HepG2 (cell line): Measurements from ENCODE around the gene MNX1. TPM values are rescaled to one million over a fixed set of nuclear protein-coding genes. Genes with fewer than 3 reads are reported as not detected.

Experiments
- ATAC-seq: fragments of 200-7000 bp; cut with Tn5 transposase; 3 replicates; pipeline ENCODE4 v1.9.1; 2020; ENCODE audit warnings: mild to moderate bottlenecking, moderate library complexity
- BruUV-seq: library from RNA; stranded (reverse); fragments of 400-500 nt; replicated peaks from 2 replicates; lab custom pipeline; 2021; lab: Mats Ljungman, UMichigan
- CTCF ChIA-PET: fragments of 300-600 bp; formaldehyde crosslinking; extraction: SDS; loops from one replicate; lab custom pipeline; 2021; ENCODE audit warnings: low total read pairs, inconsistent platforms, low intra/inter-chr PET ratio; lab: Yijun Ruan, JAX
- POLR2A ChIA-PET: fragments of 350-600 bp; sonication (Branson Sonifier 250); formaldehyde crosslinking; loops from one replicate; lab custom pipeline; 2020; ENCODE audit warnings: antibody characterized with exemption, inconsistent platforms; lab: Yijun Ruan, JAX
- DNase-seq: peaks from one replicate; pipeline ENCODE4 v3.0.0-alpha.2; 2015; ENCODE audit warnings: low spot score
- FAIRE-seq: peaks from 3 replicates; lab custom pipeline; 2011; peaks lifted over from hg19 to GRCh38; lab: Jason Lieb, UNC
- H2AFZ ChIP-seq: one replicate; pipeline ENCODE4 v1.6.1; 2011; ENCODE audit warnings: low read length, inconsistent platforms
- H3K27ac ChIP-seq: fragments of 300-600 bp; 3 replicates; pipeline ENCODE4 v1.8.0; 2011; ENCODE audit warnings: mixed run types, mild to moderate bottlenecking, mixed read lengths, low read length, inconsistent platforms; ENCODE audit not compliant: insufficient read depth; ENCODE audit errors: extremely low read length
- H3K27me3 ChIP-seq, 2 experiments: fragments of 200-600 bp in 1 of 2; 2 replicates in 1 of 2; 3 replicates in 1 of 2; pipeline versions ENCODE4 v1.6.0 to v1.8.0; 2011; ENCODE audit warnings: low read length in 2 of 2, mild to moderate bottlenecking in 2 of 2, moderate library complexity in 2 of 2, inconsistent platforms in 1 of 2; ENCODE audit not compliant: insufficient read depth in 2 of 2, control insufficient read depth in 1 of 2
- H3K36me3 ChIP-seq, 2 experiments: fragments of 200-600 bp in 1 of 2; replicated peaks in 1 of 2; 2 replicates in 1 of 2; 3 replicates in 1 of 2; pipeline versions ENCODE4 v1.5.1 to v1.8.0; 2011; ENCODE audit warnings: low read length in 2 of 2, inconsistent platforms in 1 of 2; ENCODE audit not compliant: insufficient read depth in 2 of 2, control insufficient read depth in 1 of 2
- H3K4me1 ChIP-seq: 2 replicates; pipeline ENCODE4 v1.5.1; 2012; ENCODE audit warnings: low read length, inconsistent platforms; ENCODE audit not compliant: insufficient read depth
- H3K4me2 ChIP-seq: 2 replicates; pipeline ENCODE4 v1.6.0; 2011; ENCODE audit warnings: low read depth, low read length, inconsistent platforms
- H3K4me3 ChIP-seq, 3 experiments: fragments of 200-600 bp in 1 of 3; sonication (generic), shearing (Covaris generic) in 1 of 3; replicated peaks in 1 of 3; 2 replicates each; pipeline ENCODE4 v1.5.1; 2011 to 2016; ENCODE audit warnings: low read length in 3 of 3, inconsistent platforms in 2 of 3, low read depth in 2 of 3, mild to moderate bottlenecking in 2 of 3, control low read depth in 1 of 3, mixed read lengths in 1 of 3; ENCODE audit not compliant: insufficient read depth in 1 of 3
- H3K79me2 ChIP-seq: one replicate; pipeline ENCODE4 v1.6.1; 2011; ENCODE audit warnings: low read length, inconsistent platforms; ENCODE audit not compliant: insufficient read depth
- H3K9ac ChIP-seq: 2 replicates; pipeline ENCODE4 v1.6.0; 2011; ENCODE audit warnings: mild to moderate bottlenecking, low read depth, low read length, inconsistent platforms; ENCODE audit not compliant: insufficient read depth
- H3K9me3 ChIP-seq: 2 replicates; pipeline ENCODE4 v1.5.1; 2012; ENCODE audit warnings: mild to moderate bottlenecking, low read length
- H4K20me1 ChIP-seq: 2 replicates; pipeline ENCODE4 v1.6.0; 2011; ENCODE audit warnings: inconsistent platforms, mild to moderate bottlenecking, low read length, moderate library complexity; ENCODE audit not compliant: insufficient read depth
- MTA1 ChIP-seq: sonication (generic); formaldehyde crosslinking; IDR thresholded peaks from 2 replicates; pipeline ENCODE4 v1.4.0; 2020; ENCODE audit warnings: missing genetic modification reagents, mild to moderate bottlenecking, borderline replicate concordance
- NCOA2 ChIP-seq: sonication (generic); formaldehyde crosslinking; IDR thresholded peaks from 2 replicates; pipeline ENCODE4 v1.8.0; 2022; ENCODE audit warnings: inconsistent platforms
- RARA ChIP-seq: IDR thresholded peaks from 2 replicates; pipeline ENCODE4 v1.6.1; 2016; ENCODE audit warnings: missing genetic modification reagents, missing compliant biosample characterization
- SKIL ChIP-seq: sonication (generic); formaldehyde crosslinking; IDR thresholded peaks from 2 replicates; pipeline ENCODE4 v1.8.0; 2022; ENCODE audit warnings: missing genetic modification reagents, mild to moderate bottlenecking, moderate library complexity, borderline replicate concordance
- SOX13 ChIP-seq, 3 experiments: fragments of 450-650 bp in 1 of 3; sonication (generic) in 1 of 3; formaldehyde crosslinking in 1 of 3; IDR thresholded peaks in 2 of 3; conservative IDR thresholded peaks in 1 of 3; 2 replicates each; pipeline versions ENCODE4 v1.5.0 to v1.6.1; 2016 to 2020; ENCODE audit warnings: antibody characterized with exemption in 1 of 3, mild to moderate bottlenecking in 1 of 3, missing compliant biosample characterization in 1 of 3, missing genetic modification reagents in 1 of 3, moderate library complexity in 1 of 3
- SOX6 ChIP-seq, 2 experiments: fragments of 450-650 bp in 1 of 2; sonication (generic) in 1 of 2; formaldehyde crosslinking in 1 of 2; IDR thresholded peaks; 2 replicates each; pipeline versions ENCODE4 v1.4.0 to v1.6.1; 2017 to 2020; ENCODE audit warnings: antibody characterized with exemption in 1 of 2, mild to moderate bottlenecking in 1 of 2, missing genetic modification reagents in 1 of 2
- SP5 ChIP-seq: IDR thresholded peaks from 2 replicates; pipeline ENCODE4 v1.6.1; 2016; ENCODE audit warnings: low read depth, borderline replicate concordance
- WGBS: methylation state at CpG from one replicate; pipeline ENCODE4 v1.1.6; 2017; ENCODE audit warnings: low lambda C conversion rate; 5-methylcytosine and 5-hydroxymethylcytosine counted together
- in situ Hi-C: cut with HindIII; loops from 2 replicates; pipeline ENCODE4 v1.10.0; 2017; ENCODE audit warnings: low pct_unique_long_range_greater_than_20kb; ENCODE audit not compliant: extremely low pct_ligation_motif_present
- intact Hi-C: fragments of 100-400 bp; cut with micrococcal nuclease; formaldehyde crosslinking; loops from one replicate; pipeline ENCODE4 v1.10.0; 2022; ENCODE audit not compliant: unreplicated experiment
- polyA plus RNA-seq, 8 experiments: library from polyadenylated mRNA; depleted of rRNA in 3 of 8; stranded (reverse) in 7 of 8; unstranded in 1 of 8; fragments of >200 nt; fragmentation: Illumina TruSeq in 4 of 8; extraction: Trizol in 4 of 8; gene quantifications; 2 replicates each; pipeline versions ENCODE4 v1.2.1 to v1.2.3, GENCODE V29; 2011 to 2016; ENCODE audit warnings: low read depth in 4 of 8, missing spikeins in 1 of 8, mixed read lengths in 1 of 8; ENCODE audit not compliant: insufficient read depth in 1 of 8
- total RNA-seq, 5 experiments: library from RNA; depleted of rRNA; stranded (reverse); fragments of >200 nt; fragmentation: Illumina TruSeq; extraction: Trizol; gene quantifications; 2 replicates each; pipeline ENCODE4 v1.2.3, GENCODE V29; 2016; ENCODE audit warnings: low read depth in 1 of 5
- TF ChIP-seq, protein P1 (sequence below): sonication (generic); formaldehyde crosslinking; IDR thresholded peaks from 2 replicates; pipeline ENCODE4 v1.4.0; 2020; ENCODE audit warnings: missing genetic modification reagents, borderline replicate concordance
- TF ChIP-seq, protein P2 (sequence below): sonication (generic); formaldehyde crosslinking; IDR thresholded peaks from 2 replicates; pipeline ENCODE4 v1.4.0; 2020; ENCODE audit warnings: missing genetic modification reagents

Gene MNX1
- total and polyA plus RNA-seq, 2 of the 13 experiments (the other 11 are each of a cell fraction or from before 2014, with no cell fraction given): 0.94 to 6.1 TPM

GRCh38 chr7:156998988-156999957 is 11.2 kb downstream of the MNX1 start:
- Histone ChIP-seq H4K20me1 (no peaks in the 10 kb centered on the region), H2AFZ (no peak overlapping the region), H3K79me2 (no peaks in the 10 kb centered on the region), H3K9ac (peak overlapping the region; percentile 43; the same call in 1 of the 2 replicates), H3K4me3 (peak overlapping the region; percentile 56 to 69 (median 57); a peak in 5 of 6 replicates), H3K4me2 (peak overlapping the region; percentile 66), H3K9me3 (no peaks in the 10 kb centered on the region), H3K27me3 (peaks cover 0 to 17% of the 10 kb centered on the region in 2 experiments; a peak in 2 of 5 replicates), H3K27ac (no peak overlapping the region), H3K36me3 (no peaks in the 10 kb centered on the region), H3K4me1 (peaks cover 8% of the 10 kb centered on the region)
- intact Hi-C loops: no loop called here
- no peak for FAIRE-seq
- CTCF ChIA-PET: no interaction called here
- no peak for DNase-seq
- POLR2A ChIA-PET: interaction anchor here (1.0 kb wide), 1 partner anchor 11 kb away, joined by 4 read pairs; the partner anchor contains the start of gene MNX1
- WGBS: 34% methylated on average over 24 of the region's 57 CpGs
- in situ Hi-C loops: no loop called here
- ATAC-seq: peak; percentile 61
- no TSS peak for BruUV-seq
- TF ChIP-seq SOX13 (IDR thresholded peaks at IDR 0.05) (peak; percentile 53; the same call in 1 of the 2 replicates), SOX13 (CRISPR knock-in tag; conservative IDR thresholded peaks at IDR 0.05 in 1 of 2, IDR thresholded peaks at IDR 0.05 in 1 of 2) (peak in 1 of 2 experiments; percentile 83; a peak in 2 of 4 replicates), SKIL (CRISPR knock-in tag) (peak; percentile 61), SP5 (peak; percentile 55; the same call in 1 of the 2 replicates), SOX6 (IDR thresholded peaks at IDR 0.05) (no peak), SOX6 (CRISPR knock-in tag; IDR thresholded peaks at IDR 0.05) (peak; percentile 53), RARA (peak; percentile 55), NCOA2 (CRISPR knock-in tag) (peak; percentile 39; the same call in 1 of the 2 replicates), MTA1 (CRISPR knock-in tag) (0 out of 2 replicates have a peak, but pooled peaks have one; percentile 25)
- TF ChIP-seq, protein P1, sequence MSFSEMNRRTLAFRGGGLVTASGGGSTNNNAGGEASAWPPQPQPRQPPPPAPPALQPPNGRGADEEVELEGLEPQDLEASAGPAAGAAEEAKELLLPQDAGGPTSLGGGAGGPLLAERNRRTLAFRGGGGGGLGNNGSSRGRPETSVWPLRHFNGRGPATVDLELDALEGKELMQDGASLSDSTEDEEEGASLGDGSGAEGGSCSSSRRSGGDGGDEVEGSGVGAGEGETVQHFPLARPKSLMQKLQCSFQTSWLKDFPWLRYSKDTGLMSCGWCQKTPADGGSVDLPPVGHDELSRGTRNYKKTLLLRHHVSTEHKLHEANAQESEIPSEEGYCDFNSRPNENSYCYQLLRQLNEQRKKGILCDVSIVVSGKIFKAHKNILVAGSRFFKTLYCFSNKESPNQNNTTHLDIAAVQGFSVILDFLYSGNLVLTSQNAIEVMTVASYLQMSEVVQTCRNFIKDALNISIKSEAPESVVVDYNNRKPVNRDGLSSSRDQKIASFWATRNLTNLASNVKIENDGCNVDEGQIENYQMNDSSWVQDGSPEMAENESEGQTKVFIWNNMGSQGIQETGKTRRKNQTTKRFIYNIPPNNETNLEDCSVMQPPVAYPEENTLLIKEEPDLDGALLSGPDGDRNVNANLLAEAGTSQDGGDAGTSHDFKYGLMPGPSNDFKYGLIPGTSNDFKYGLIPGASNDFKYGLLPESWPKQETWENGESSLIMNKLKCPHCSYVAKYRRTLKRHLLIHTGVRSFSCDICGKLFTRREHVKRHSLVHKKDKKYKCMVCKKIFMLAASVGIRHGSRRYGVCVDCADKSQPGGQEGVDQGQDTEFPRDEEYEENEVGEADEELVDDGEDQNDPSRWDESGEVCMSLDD (CRISPR knock-in tag): 0 out of 2 replicates have a peak, but pooled peaks have one; percentile 34
- TF ChIP-seq, protein P2, sequence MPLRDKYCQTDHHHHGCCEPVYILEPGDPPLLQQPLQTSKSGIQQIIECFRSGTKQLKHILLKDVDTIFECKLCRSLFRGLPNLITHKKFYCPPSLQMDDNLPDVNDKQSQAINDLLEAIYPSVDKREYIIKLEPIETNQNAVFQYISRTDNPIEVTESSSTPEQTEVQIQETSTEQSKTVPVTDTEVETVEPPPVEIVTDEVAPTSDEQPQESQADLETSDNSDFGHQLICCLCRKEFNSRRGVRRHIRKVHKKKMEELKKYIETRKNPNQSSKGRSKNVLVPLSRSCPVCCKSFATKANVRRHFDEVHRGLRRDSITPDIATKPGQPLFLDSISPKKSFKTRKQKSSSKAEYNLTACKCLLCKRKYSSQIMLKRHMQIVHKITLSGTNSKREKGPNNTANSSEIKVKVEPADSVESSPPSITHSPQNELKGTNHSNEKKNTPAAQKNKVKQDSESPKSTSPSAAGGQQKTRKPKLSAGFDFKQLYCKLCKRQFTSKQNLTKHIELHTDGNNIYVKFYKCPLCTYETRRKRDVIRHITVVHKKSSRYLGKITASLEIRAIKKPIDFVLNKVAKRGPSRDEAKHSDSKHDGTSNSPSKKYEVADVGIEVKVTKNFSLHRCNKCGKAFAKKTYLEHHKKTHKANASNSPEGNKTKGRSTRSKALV (CRISPR knock-in tag): no peak
